ENCODE results near the gene TBCD. TPM values are rescaled to one million over a fixed set of nuclear protein-coding genes. Genes with fewer than 3 reads are reported as not detected.

Gene TBCD
- polyA plus RNA-seq, 2 of the 4 experiments (the other 2 are of a cell fraction), result 33.5 to 49.1 TPM

DNA sequence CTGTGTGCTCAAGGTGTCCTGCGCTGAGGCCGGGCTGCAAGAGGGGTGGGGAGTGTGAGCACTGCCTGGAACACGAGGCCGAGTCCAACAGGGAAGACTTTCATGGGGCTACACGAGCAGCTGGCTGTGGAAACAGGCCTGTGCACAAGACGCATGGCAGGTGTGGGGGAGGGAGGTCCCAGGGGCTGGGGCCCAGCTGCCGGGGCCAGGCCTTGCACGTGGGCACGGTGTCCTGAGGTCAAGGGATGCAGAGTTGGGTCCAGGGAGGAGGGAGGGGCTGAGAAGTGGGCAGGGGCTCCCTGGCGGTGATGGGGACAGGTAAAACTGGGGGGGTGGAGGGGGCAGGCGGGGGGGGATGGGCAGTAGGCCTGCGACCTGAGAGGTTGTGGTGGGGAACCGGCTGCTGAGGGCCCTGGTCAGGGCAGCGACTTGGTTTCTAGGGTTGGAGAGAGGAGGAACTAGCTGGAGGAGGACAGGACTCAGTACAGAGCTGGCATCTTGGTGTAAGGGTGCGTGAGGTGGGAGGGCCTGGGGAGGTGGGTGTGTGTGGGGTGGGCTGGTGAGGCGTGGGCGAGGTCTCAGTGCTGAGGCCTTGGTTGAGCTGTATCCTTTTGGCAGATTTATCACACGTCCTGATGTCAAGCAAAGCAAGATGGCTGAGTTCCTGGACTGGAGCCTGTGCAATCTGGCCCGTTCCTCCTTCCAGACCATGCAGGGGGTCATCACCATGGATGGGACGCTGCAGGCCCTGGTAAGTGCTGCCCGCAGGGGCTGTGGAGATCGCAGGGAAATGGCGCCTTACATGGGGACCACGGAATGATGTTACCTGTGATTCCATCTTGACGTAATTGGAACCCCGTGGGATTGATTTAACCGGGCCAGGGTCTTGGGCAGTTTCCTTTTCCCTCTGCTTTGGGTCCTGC lies 29.4 kb downstream of the TBCD start:
- Histone ChIP-seq H3K27ac (no peak overlapping the region), H3K4me3 (no peak overlapping the region), H3K4me1 (no peaks in the 10 kb centered on the region), H3K9me3 (no peaks in the 10 kb centered on the region), H3K4me2 (no peak overlapping the region)
- FAIRE-seq, result no peak
- 78% methylated on average over 22 of the region's 27 CpGs for WGBS (ENCODE audit: missing lambda C conversion rate)
- ChIA-PET CTCF (interaction anchor here (0.6 to 20.7 kb wide), 49 partner anchors 10 to 430 kb away, joined by 3 to 450 read pairs (median 4); partner anchors contain the start of gene FN3KRP), POLR2A (interaction anchor here (0.5 kb wide), 1 partner anchor 42 kb away, joined by 3 read pairs; no protein-coding TSS in a partner anchor)
- DNase-seq (ENCODE audit: low read depth in 1 of 2, low spot score in 1 of 2), result peak in 1 of 2 experiments; percentile 34
- TF ChIP-seq, protein P1, sequence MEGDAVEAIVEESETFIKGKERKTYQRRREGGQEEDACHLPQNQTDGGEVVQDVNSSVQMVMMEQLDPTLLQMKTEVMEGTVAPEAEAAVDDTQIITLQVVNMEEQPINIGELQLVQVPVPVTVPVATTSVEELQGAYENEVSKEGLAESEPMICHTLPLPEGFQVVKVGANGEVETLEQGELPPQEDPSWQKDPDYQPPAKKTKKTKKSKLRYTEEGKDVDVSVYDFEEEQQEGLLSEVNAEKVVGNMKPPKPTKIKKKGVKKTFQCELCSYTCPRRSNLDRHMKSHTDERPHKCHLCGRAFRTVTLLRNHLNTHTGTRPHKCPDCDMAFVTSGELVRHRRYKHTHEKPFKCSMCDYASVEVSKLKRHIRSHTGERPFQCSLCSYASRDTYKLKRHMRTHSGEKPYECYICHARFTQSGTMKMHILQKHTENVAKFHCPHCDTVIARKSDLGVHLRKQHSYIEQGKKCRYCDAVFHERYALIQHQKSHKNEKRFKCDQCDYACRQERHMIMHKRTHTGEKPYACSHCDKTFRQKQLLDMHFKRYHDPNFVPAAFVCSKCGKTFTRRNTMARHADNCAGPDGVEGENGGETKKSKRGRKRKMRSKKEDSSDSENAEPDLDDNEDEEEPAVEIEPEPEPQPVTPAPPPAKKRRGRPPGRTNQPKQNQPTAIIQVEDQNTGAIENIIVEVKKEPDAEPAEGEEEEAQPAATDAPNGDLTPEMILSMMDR (IDR thresholded peaks at IDR 0.05), result no peak
- TF ChIP-seq CHD4 (IDR thresholded peaks at IDR 0.05; ENCODE audit: borderline replicate concordance) (no peak), HOXB5 (CRISPR knock-in tag; IDR thresholded peaks at IDR 0.05) (no peak)
- peak; percentile 53 to 67 for ATAC-seq

DNA sequence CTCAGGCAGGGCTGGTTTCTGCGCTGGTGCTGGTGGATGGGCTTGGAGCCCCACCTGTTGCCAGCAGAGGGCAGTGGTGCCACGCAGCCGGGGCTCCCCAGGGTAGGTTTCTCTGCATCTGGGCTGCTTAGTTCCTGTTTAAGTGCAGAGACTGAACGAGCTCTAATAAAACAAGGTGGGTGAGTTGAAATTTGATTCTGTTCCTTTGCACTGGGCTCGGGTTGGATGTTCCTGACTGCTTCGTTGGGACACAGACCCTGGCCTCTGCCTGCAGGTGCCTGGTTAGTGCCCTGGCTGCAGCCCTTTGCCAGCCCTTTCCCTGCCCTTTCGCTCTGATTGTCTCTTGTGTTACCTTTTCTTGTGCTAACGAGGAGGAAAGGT lies 30.0 kb downstream of the TBCD start:
- peak; percentile 80 for FAIRE-seq
- no peak overlapping the region for H3K4me2 ChIP-seq
- ATAC-seq, result peak; percentile 97 to 98
- POLR2A ChIA-PET, result interaction anchor here (0.5 kb wide), 1 partner anchor 43 kb away, joined by 3 read pairs; no protein-coding TSS in a partner anchor
- 24% methylated on average over 8 of the region's 8 CpGs for WGBS (ENCODE audit: missing lambda C conversion rate)
- no peak for TF ChIP-seq ZNF302 (CRISPR knock-in tag; IDR thresholded peaks at IDR 0.05)
- no peak for TF ChIP-seq CHD4 (IDR thresholded peaks at IDR 0.05; ENCODE audit: borderline replicate concordance)
- peak; percentile 97 to 98 for TF ChIP-seq RAD21 (conservative IDR thresholded peaks at IDR 0.05 in 1 of 2, IDR thresholded peaks at IDR 0.05 in 1 of 2)
- TF ChIP-seq HEYL (CRISPR knock-in tag; IDR thresholded peaks at IDR 0.05), result no peak
- peak; percentile 94 for TF ChIP-seq SMC3 (IDR thresholded peaks at IDR 0.05)
- TF ChIP-seq, protein P1 (IDR thresholded peaks at IDR 0.05), result peak; percentile 99
- TF ChIP-seq, protein P2, sequence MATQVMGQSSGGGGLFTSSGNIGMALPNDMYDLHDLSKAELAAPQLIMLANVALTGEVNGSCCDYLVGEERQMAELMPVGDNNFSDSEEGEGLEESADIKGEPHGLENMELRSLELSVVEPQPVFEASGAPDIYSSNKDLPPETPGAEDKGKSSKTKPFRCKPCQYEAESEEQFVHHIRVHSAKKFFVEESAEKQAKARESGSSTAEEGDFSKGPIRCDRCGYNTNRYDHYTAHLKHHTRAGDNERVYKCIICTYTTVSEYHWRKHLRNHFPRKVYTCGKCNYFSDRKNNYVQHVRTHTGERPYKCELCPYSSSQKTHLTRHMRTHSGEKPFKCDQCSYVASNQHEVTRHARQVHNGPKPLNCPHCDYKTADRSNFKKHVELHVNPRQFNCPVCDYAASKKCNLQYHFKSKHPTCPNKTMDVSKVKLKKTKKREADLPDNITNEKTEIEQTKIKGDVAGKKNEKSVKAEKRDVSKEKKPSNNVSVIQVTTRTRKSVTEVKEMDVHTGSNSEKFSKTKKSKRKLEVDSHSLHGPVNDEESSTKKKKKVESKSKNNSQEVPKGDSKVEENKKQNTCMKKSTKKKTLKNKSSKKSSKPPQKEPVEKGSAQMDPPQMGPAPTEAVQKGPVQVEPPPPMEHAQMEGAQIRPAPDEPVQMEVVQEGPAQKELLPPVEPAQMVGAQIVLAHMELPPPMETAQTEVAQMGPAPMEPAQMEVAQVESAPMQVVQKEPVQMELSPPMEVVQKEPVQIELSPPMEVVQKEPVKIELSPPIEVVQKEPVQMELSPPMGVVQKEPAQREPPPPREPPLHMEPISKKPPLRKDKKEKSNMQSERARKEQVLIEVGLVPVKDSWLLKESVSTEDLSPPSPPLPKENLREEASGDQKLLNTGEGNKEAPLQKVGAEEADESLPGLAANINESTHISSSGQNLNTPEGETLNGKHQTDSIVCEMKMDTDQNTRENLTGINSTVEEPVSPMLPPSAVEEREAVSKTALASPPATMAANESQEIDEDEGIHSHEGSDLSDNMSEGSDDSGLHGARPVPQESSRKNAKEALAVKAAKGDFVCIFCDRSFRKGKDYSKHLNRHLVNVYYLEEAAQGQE (IDR thresholded peaks at IDR 0.05), result no peak
- no peak for TF ChIP-seq ZC3H11A (IDR thresholded peaks at IDR 0.05)
- peak; percentile 72 to 99 for DNase-seq (ENCODE audit: low read depth in 1 of 2, low spot score in 1 of 2)
- CTCF ChIA-PET, result interaction anchor here (0.6 to 20.7 kb wide), 52 partner anchors 10 to 431 kb away, joined by 3 to 450 read pairs (median 4); partner anchors contain the start of gene FN3KRP
- no peak overlapping the region for H3K27ac ChIP-seq
- H3K4me1 ChIP-seq, result no peaks in the 10 kb centered on the region
- no peaks in the 10 kb centered on the region for H3K9me3 ChIP-seq
- H3K4me3 ChIP-seq, result no peak overlapping the region

DNA sequence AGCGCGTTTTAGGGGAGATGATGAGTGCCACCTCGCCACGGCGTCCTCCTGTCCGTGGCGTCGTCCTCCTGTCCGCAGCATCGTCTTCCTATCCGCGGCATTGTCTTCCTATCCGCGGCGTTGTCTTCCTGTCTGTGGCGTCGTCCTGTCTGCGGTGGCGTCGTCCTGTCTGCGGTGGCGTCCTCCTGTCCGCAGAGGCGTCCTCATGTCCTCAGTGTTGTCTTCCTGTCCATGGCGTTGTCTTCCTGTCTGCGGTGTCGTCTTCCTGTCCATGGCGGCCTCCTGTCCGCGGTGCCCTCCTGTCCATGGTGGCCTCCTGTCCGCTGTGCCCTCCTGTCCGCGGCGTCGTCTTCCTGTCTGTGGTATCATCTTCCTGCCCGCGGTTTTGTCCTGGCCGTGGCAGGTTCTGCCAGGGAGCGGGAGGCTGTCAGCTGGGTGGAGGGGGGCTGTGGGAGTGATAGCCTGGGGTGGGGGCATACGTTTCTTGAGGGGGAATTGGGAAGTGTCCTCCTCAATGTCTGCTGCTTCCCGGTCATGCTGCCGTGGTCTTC lies 30.9 kb downstream of the TBCD start:
- no peak overlapping the region for H3K4me3 ChIP-seq
- ChIA-PET CTCF (interaction anchor here (0.7 to 20.7 kb wide), 14 partner anchors 9 to 421 kb away, joined by 3 to 450 read pairs (median 5); no protein-coding TSS in a partner anchor), POLR2A (no interaction called here)
- TF ChIP-seq ESRRA (IDR thresholded peaks at IDR 0.05; ENCODE audit: borderline replicate concordance, low read length), result no peak
- no peak for FAIRE-seq
- ATAC-seq, result no peak
- no peaks in the 10 kb centered on the region for H3K9me3 ChIP-seq
- DNase-seq (ENCODE audit: low read depth in 1 of 2, low spot score in 1 of 2), result no peak
- H3K4me1 ChIP-seq, result no peaks in the 10 kb centered on the region
- WGBS (ENCODE audit: missing lambda C conversion rate), result 96% methylated on average over 41 of the region's 42 CpGs
- H3K4me2 ChIP-seq, result no peak overlapping the region
- H3K27ac ChIP-seq, result no peak overlapping the region
